NCI-H446 treated with DMSO at 0.1 percent for 48 hours (cell line): Measurements from ENCODE around the gene EXTL1.

Source experiments
- DNase-seq: peaks from one replicate; lab custom pipeline; 2025; lab: John Stamatoyannopoulos, UW

Gene EXTL1

GRCh38 chr1:25996966-25997827 is 24.4 kb upstream of the EXTL1 start:
- DNase-seq: no peak

- DNase-seq: peak; percentile 99
Measured at GRCh38 chr1:25997828-25998761, 23.5 kb upstream of the EXTL1 start, which contains the start of gene PAFAH2. Gene PAFAH2, minus strand, starts transcription at chr1:25998063. Its CDS starts 7,247 bp downstream, at chr1:25990816.

- DNase-seq: no peak
Measured at GRCh38 chr1:25999041-25999800, 22.4 kb upstream of the EXTL1 start.

- DNase-seq: no peak
Measured at GRCh38 chr1:26003262-26003661, 18.3 kb upstream of the EXTL1 start.

GRCh38 chr1:26003756-26004155 is 17.8 kb upstream of the EXTL1 start:
- no peak for DNase-seq

GRCh38 chr1:26005434-26006105 is 16.0 kb upstream of the EXTL1 start:
- DNase-seq: no peak

GRCh38 chr1:26006710-26007109 is 14.9 kb upstream of the EXTL1 start:
- DNase-seq: no peak

GRCh38 chr1:26009796-26010447 is 11.7 kb upstream of the EXTL1 start:
- no peak for DNase-seq

- DNase-seq: no peak
Measured at GRCh38 chr1:26010825-26011224, 10.8 kb upstream of the EXTL1 start.

GRCh38 chr1:26012864-26013263 is 8.7 kb upstream of the EXTL1 start:
- no peak for DNase-seq

- no peak for DNase-seq
Measured at GRCh38 chr1:26014179-26014578, 7.4 kb upstream of the EXTL1 start.

- DNase-seq: no peak
Measured at GRCh38 chr1:26015358-26015757, 6.2 kb upstream of the EXTL1 start.

GRCh38 chr1:26016258-26016952 is 5.2 kb upstream of the EXTL1 start:
- DNase-seq: peak; percentile 42

GRCh38 chr1:26016953-26017545 is 4.5 kb upstream of the EXTL1 start:
- DNase-seq: no peak

- no peak for DNase-seq
Measured at GRCh38 chr1:26017606-26018005, 4.0 kb upstream of the EXTL1 start.

GRCh38 chr1:26019641-26020315 is 1.8 kb upstream of the EXTL1 start:
- DNase-seq: no peak

- no peak for DNase-seq
Measured at GRCh38 chr1:26020330-26020768, 1.2 kb upstream of the EXTL1 start.

GRCh38 chr1:26020941-26021646 is 481 bp upstream of the EXTL1 start:
- no peak for DNase-seq

GRCh38 chr1:26022404-26022779 is 817 bp downstream of the EXTL1 start:
- no peak for DNase-seq
